Measurements from ENCODE around the gene CCNE1. TPM values are rescaled to one million over a fixed set of nuclear protein-coding genes. Genes with fewer than 3 reads are reported as not detected.

The CCNE1 gene
- total and polyA plus RNA-seq, 2 of the 13 experiments (the other 11 are each of a cell fraction or from before 2014, with no cell fraction given) = 16.0 to 50.6 TPM

- TF ChIP-seq PATZ1 (CRISPR knock-in tag; IDR thresholded peaks at IDR 0.05) (peak; percentile 74), ZNF530 (CRISPR knock-in tag; IDR thresholded peaks at IDR 0.05; ENCODE audit: low read depth) (no peak), TFDP2 (CRISPR knock-in tag; IDR thresholded peaks at IDR 0.05) (peak; percentile 77), HNRNPL (IDR thresholded peaks at IDR 0.05; ENCODE audit: low read depth, low read length) (no peak), ZNF570 (CRISPR knock-in tag; IDR thresholded peaks at IDR 0.05; ENCODE audit: borderline replicate concordance) (no peak), RAD21 (CRISPR knock-in tag; IDR thresholded peaks at IDR 0.05) (0 out of 2 replicates have a peak, but pooled peaks have one; percentile 11), PHF20 (CRISPR knock-in tag; IDR thresholded peaks at IDR 0.05) (peak; percentile 69), ZNF747 (CRISPR knock-in tag; IDR thresholded peaks at IDR 0.05; ENCODE audit: borderline replicate concordance) (no peak), PRDM4 (CRISPR knock-in tag; IDR thresholded peaks at IDR 0.05; ENCODE audit: borderline replicate concordance) (no peak), MAX (IDR thresholded peaks at IDR 0.05) (peak; percentile 81), HDAC6 (IDR thresholded peaks at IDR 0.05; ENCODE audit: low read depth, low read length) (no peak), XRCC5 (optimal IDR thresholded peaks at IDR 0.05; ENCODE audit: low read length) (peak; percentile 20), CC2D1A (CRISPR knock-in tag; IDR thresholded peaks at IDR 0.05) (no peak), DNMT1 (CRISPR knock-in tag; IDR thresholded peaks at IDR 0.05) (no peak), USF2 (IDR thresholded peaks at IDR 0.05; ENCODE audit: low read depth, low read length) (no peak), USF2 (CRISPR knock-in tag; IDR thresholded peaks at IDR 0.05; ENCODE audit: borderline replicate concordance) (no peak), SIX1 (CRISPR knock-in tag; IDR thresholded peaks at IDR 0.05; ENCODE audit: borderline replicate concordance) (no peak), NR1H2 (CRISPR knock-in tag; IDR thresholded peaks at IDR 0.05; ENCODE audit: borderline replicate concordance, low read depth) (no peak), KAT7 (CRISPR knock-in tag; IDR thresholded peaks at IDR 0.05; ENCODE audit: borderline replicate concordance) (no peak; the same call in 1 of the 2 replicates), ZNF224 (CRISPR knock-in tag; IDR thresholded peaks at IDR 0.05) (no peak), MLX (CRISPR knock-in tag; IDR thresholded peaks at IDR 0.05) (no peak)
Observed at GRCh38 chr19:29844891-29845573, 33.2 kb downstream of the CCNE1 start (continued).
